K562 (cell line): ENCODE measurements around the gene CDC42SE2. TPM values are rescaled to one million over a fixed set of nuclear protein-coding genes. Genes with fewer than 3 reads are reported as not detected.

Experiments
- ATF3 ChIP-seq, 2 experiments: fragments of 450-650 bp in 1 of 2; sonication (generic) in 1 of 2; formaldehyde crosslinking in 1 of 2; IDR thresholded peaks in 1 of 2; conservative IDR thresholded peaks in 1 of 2; 2 replicates each; pipeline versions ENCODE4 v1.6.1 to v1.8.1; 2016 to 2023; ENCODE audit warnings: mild to moderate bottlenecking in 2 of 2, moderate library complexity in 2 of 2, inconsistent platforms in 1 of 2, missing genetic modification reagents in 1 of 2
- CBX2 ChIP-seq: fragments of 200-600 bp; sonication (generic); IDR thresholded peaks from one replicate; pipeline ENCODE4 v1.6.1; 2012; ENCODE audit warnings: mild to moderate bottlenecking, low read length, inconsistent platforms; ENCODE audit not compliant: insufficient read depth, poor library complexity, severe bottlenecking
- CBX3 ChIP-seq, 2 experiments: IDR thresholded peaks; 1 replicate in 1 of 2; 2 replicates in 1 of 2; pipeline ENCODE4 v1.6.1; 2012; ENCODE audit warnings: inconsistent platforms in 2 of 2, low read length in 2 of 2, borderline replicate concordance in 1 of 2, control low read depth in 1 of 2
- CHCHD3 ChIP-seq: fragments of 250-450 bp; sonication (Bioruptor Pico); IDR thresholded peaks from 2 replicates; pipeline ENCODE4 v2.1.2; 2022; ENCODE audit warnings: mild to moderate bottlenecking
- CUX1 ChIP-seq: fragments of 200-800 bp; sonication (Bioruptor generic); IDR thresholded peaks from 2 replicates; pipeline ENCODE4 v1.6.1; 2016; ENCODE audit warnings: missing genetic modification characterization, missing compliant biosample characterization
- CXXC5 ChIP-seq: fragments of 250-450 bp; sonication (Bioruptor Pico); IDR thresholded peaks from 2 replicates; pipeline ENCODE4 v1.8.0; 2022; ENCODE audit warnings: inconsistent platforms, mild to moderate bottlenecking, moderate library complexity
- DPF2 ChIP-seq: fragments of 450-650 bp; IDR thresholded peaks from 2 replicates; pipeline ENCODE4 v1.6.1; 2016
- HNRNPLL ChIP-seq: fragments of 200-400 bp; formaldehyde crosslinking; IDR thresholded peaks from 2 replicates; pipeline ENCODE4 v1.6.1; 2017; ENCODE audit warnings: low read length, low read depth, mild to moderate bottlenecking; ENCODE audit not compliant: poor library complexity, severe bottlenecking
- JUNB ChIP-seq: fragments of 450-650 bp; formaldehyde crosslinking; conservative IDR thresholded peaks from 2 replicates; pipeline ENCODE4 v1.4.0; 2020; ENCODE audit warnings: mild to moderate bottlenecking
- NFIC ChIP-seq: fragments of 450-650 bp; IDR thresholded peaks from 2 replicates; pipeline ENCODE4 v1.6.1; 2017; ENCODE audit warnings: mild to moderate bottlenecking, inconsistent platforms
- PCBP2 ChIP-seq: fragments of 200-400 bp; formaldehyde crosslinking; IDR thresholded peaks from 2 replicates; pipeline ENCODE4 v1.6.1; 2018; ENCODE audit warnings: low read length, low read depth, mild to moderate bottlenecking, moderate library complexity; ENCODE audit not compliant: poor library complexity, severe bottlenecking
- PPARD ChIP-seq: fragments of 250-450 bp; sonication (Bioruptor Pico); IDR thresholded peaks from 2 replicates; pipeline ENCODE4 v1.8.0; 2022; ENCODE audit warnings: inconsistent platforms, mild to moderate bottlenecking, moderate library complexity
- RNF219 ChIP-seq: fragments of 250-450 bp; sonication (Bioruptor Pico); IDR thresholded peaks from 2 replicates; pipeline ENCODE4 v1.5.0; 2022; ENCODE audit warnings: mild to moderate bottlenecking
- SLC30A9 ChIP-seq: fragments of 250-450 bp; sonication (Bioruptor Pico); IDR thresholded peaks from 2 replicates; pipeline ENCODE4 v1.8.0; 2022; ENCODE audit warnings: mild to moderate bottlenecking, moderate library complexity
- SMAD4 ChIP-seq: fragments of 250-450 bp; sonication (Bioruptor Pico); conservative IDR thresholded peaks from 2 replicates; pipeline ENCODE4 v1.8.0; 2021; ENCODE audit warnings: inconsistent platforms, mild to moderate bottlenecking, moderate library complexity
- ZBTB12 ChIP-seq: fragments of 250-450 bp; sonication (Bioruptor Pico); IDR thresholded peaks from 2 replicates; pipeline ENCODE4 v1.4.0; 2020
- ZBTB17 ChIP-seq: fragments of 450-650 bp; formaldehyde crosslinking; IDR thresholded peaks from 2 replicates; pipeline ENCODE4 v1.4.0; 2020; ENCODE audit warnings: mild to moderate bottlenecking
- polyA plus RNA-seq, 8 experiments: library from polyadenylated mRNA; depleted of rRNA in 4 of 8; stranded (reverse) in 5 of 8; unstranded in 3 of 8; fragments of >200 nt; fragmentation: Nextera tagmentation in 2 of 8; fragmentation: Illumina TruSeq in 1 of 8; extraction: Ambion mirVana in 2 of 8; extraction: Trizol in 1 of 8; gene quantifications; 2 replicates each; pipeline versions ENCODE4 v1.2.1 to v1.2.3, GENCODE V29; 2011 to 2014; ENCODE audit warnings: inconsistent platforms in 1 of 8, missing spikeins in 1 of 8
- total RNA-seq, 7 experiments: library from RNA; depleted of rRNA in 6 of 7; stranded (reverse); fragments of >200 nt in 6 of 7; fragmentation: Illumina TruSeq in 2 of 7; extraction: Trizol in 2 of 7; gene quantifications; 2 replicates each; pipeline versions ENCODE4 v1.2.1 to v1.2.3, GENCODE V29; 2011 to 2021; ENCODE audit warnings: low replicate concordance in 1 of 7

CDC42SE2 gene
- total and polyA plus RNA-seq, 9 of the 15 experiments (the other 6 are each of a cell fraction or from before 2014, with no cell fraction given) = 24.8 to 44.3 (median 32.7) TPM

- TF ChIP-seq CUX1 (no peak), ATF3 (IDR thresholded peaks at IDR 0.05) (no peak), ATF3 (CRISPR knock-in tag; conservative IDR thresholded peaks at IDR 0.05) (no peak), HNRNPLL (peak; percentile 66), JUNB (CRISPR knock-in tag) (no peak), ZBTB17 (CRISPR knock-in tag) (no peak), DPF2 (no peak), PPARD (no peak), SLC30A9 (CRISPR knock-in tag) (no peak), CBX3 (IDR thresholded peaks at IDR 0.05; ENCODE audit: borderline replicate concordance in 1 of 2, low read length in 2 of 2) (no peak), CXXC5 (CRISPR knock-in tag) (peak; percentile 89), RNF219 (no peak), CHCHD3 (CRISPR knock-in tag) (0 out of 2 replicates have a peak, but pooled peaks have one; percentile 36), NFIC (no peak), PCBP2 (no peak), CBX2 (no peak), ZBTB12 (CRISPR knock-in tag) (no peak), SMAD4 (CRISPR knock-in tag) (peak; percentile 38; the same call in 1 of the 2 replicates)
These were observed at the start of gene CDC42SE2 (continued) for GRCh38 chr5:131263648-131264450.
